ENCODE results near the gene CDX2. TPM values are rescaled to one million over a fixed set of nuclear protein-coding genes. Genes with fewer than 3 reads are reported as not detected.

The CDX2 gene
- total RNA-seq (not detected), polyA plus RNA-seq (not detected)

- Histone ChIP-seq H3K36me3 (ENCODE audit: control insufficient read depth in 4 of 4, insufficient read depth in 3 of 4, low read depth in 1 of 4, low read length in 3 of 4) (no peaks in the 10 kb centered on the region), H3K27me3 (ENCODE audit: control insufficient read depth in 4 of 4, insufficient read depth in 4 of 4, low read length in 3 of 4) (peaks cover 10 to 40% (median 27%) of the 10 kb centered on the region in 4 donors), H3K9ac (ENCODE audit: low read depth in 1 of 2, low read length in 2 of 2) (no peak within 1 kb of the TSS), H3K27ac (ENCODE audit: low read depth in 1 of 2, low read length in 2 of 2) (no peak within 1 kb of the TSS), H3K9me3 (ENCODE audit: control insufficient read depth in 4 of 4, low read length in 3 of 4) (no peaks in the 10 kb centered on the region), H3K4me3 (ENCODE audit: low read depth in 1 of 3, low read length in 3 of 3) (peak within 1 kb of the TSS in 1 of 3 donors; percentile 24), H3K4me1 (ENCODE audit: control insufficient read depth in 4 of 4, insufficient read depth in 4 of 4, low read length in 3 of 4) (peaks cover 9 to 18% (median 11%) of the 10 kb centered on the region in 4 donors)
- TF ChIP-seq REST (IDR thresholded peaks at IDR 0.05) (no peak), EGR1 (IDR thresholded peaks at IDR 0.05; ENCODE audit: low read depth in 2 of 2) (no peak), RAD21 (IDR thresholded peaks at IDR 0.05) (no peak), FOXA2 (IDR thresholded peaks at IDR 0.05) (no peak), YY1 (IDR thresholded peaks at IDR 0.05) (no peak)
- WGBS: 7% methylated on average over 34 of the region's 34 CpGs
- DNase-seq (ENCODE audit: low spot score): no peak
Observed at GRCh38 chr13:27969082-27969865, at the start of gene CDX2. CDX2 (minus strand) TSS chr13:27969315; CDS start chr13:27969006, 309 bp downstream.

GRCh38 chr13:28014301-28014700, 45.2 kb upstream of the CDX2 start:
- Histone ChIP-seq H3K9me3 (ENCODE audit: control insufficient read depth in 4 of 4, low read length in 3 of 4) (no peaks in the 10 kb centered on the region), H3K27ac (ENCODE audit: low read depth in 1 of 2, low read length in 2 of 2) (no peak overlapping the region), H3K36me3 (ENCODE audit: control insufficient read depth in 4 of 4, insufficient read depth in 3 of 4, low read depth in 1 of 4, low read length in 3 of 4) (no peaks in the 10 kb centered on the region), H3K27me3 (ENCODE audit: control insufficient read depth in 4 of 4, insufficient read depth in 4 of 4, low read length in 3 of 4) (peaks cover 0 to 3% (median 0%) of the 10 kb centered on the region in 4 donors), H3K4me1 (ENCODE audit: control insufficient read depth in 4 of 4, insufficient read depth in 4 of 4, low read length in 3 of 4) (no peaks in the 10 kb centered on the region), H3K4me3 (ENCODE audit: low read depth in 1 of 3, low read length in 3 of 3) (no peak overlapping the region), H3K9ac (ENCODE audit: low read depth in 1 of 2, low read length in 2 of 2) (no peak overlapping the region)
- TF ChIP-seq MAX (IDR thresholded peaks at IDR 0.05) (no peak), FOXA1 (IDR thresholded peaks at IDR 0.05) (no peak), HNF4A (conservative IDR thresholded peaks at IDR 0.05) (no peak), HNF4G (IDR thresholded peaks at IDR 0.05) (no peak), YY1 (IDR thresholded peaks at IDR 0.05) (no peak), NR2F2 (IDR thresholded peaks at IDR 0.05) (no peak), SP1 (IDR thresholded peaks at IDR 0.05) (no peak), TAF1 (conservative IDR thresholded peaks at IDR 0.05) (no peak), ZBTB33 (IDR thresholded peaks at IDR 0.05) (no peak), EGR1 (IDR thresholded peaks at IDR 0.05; ENCODE audit: low read depth in 2 of 2) (no peak), REST (IDR thresholded peaks at IDR 0.05) (no peak), FOXA2 (IDR thresholded peaks at IDR 0.05) (no peak), RXRA (IDR thresholded peaks at IDR 0.05) (no peak), ATF3 (IDR thresholded peaks at IDR 0.05) (no peak), RAD21 (IDR thresholded peaks at IDR 0.05) (no peak), GABPA (IDR thresholded peaks at IDR 0.05 in 1 of 2, conservative IDR thresholded peaks at IDR 0.05 in 1 of 2) (no peak), CTCF (IDR thresholded peaks at IDR 0.05; ENCODE audit: low read depth, low read length, missing input control) (no peak)
- 64% methylated on average over 3 of the region's 3 CpGs for WGBS
- DNase-seq (ENCODE audit: low spot score): no peak
